Inferior parietal cortex (tissue), 1 donor: Measurements from ENCODE around the gene RTN4R.

Experiments
- DNase-seq: peaks from one replicate; pipeline ENCODE4 v3.0.0-alpha.2; 2016; ENCODE audit errors: extremely low spot score

Gene RTN4R

GRCh38 chr22:20229916-20230775 lies 38.0 kb downstream of the RTN4R start:
- no peak for DNase-seq

GRCh38 chr22:20228939-20229272 lies 39.2 kb downstream of the RTN4R start:
- no peak for DNase-seq

GRCh38 chr22:20228055-20228938 lies 39.8 kb downstream of the RTN4R start:
- DNase-seq = no peak

- no peak for DNase-seq
Observed at GRCh38 chr22:20227363-20227762, 40.8 kb downstream of the RTN4R start.

GRCh38 chr22:20226760-20227350 lies 41.3 kb downstream of the RTN4R start:
- no peak for DNase-seq

- no peak for DNase-seq
Observed at GRCh38 chr22:20226077-20226716, 41.9 kb downstream of the RTN4R start.

- DNase-seq = no peak
Observed at GRCh38 chr22:20225693-20225966, 42.5 kb downstream of the RTN4R start.

GRCh38 chr22:20224917-20225692 lies 43.0 kb downstream of the RTN4R start:
- no peak for DNase-seq

- DNase-seq = no peak
Observed at GRCh38 chr22:20224256-20224626, 43.9 kb downstream of the RTN4R start.

GRCh38 chr22:20223421-20224255 lies 44.5 kb downstream of the RTN4R start:
- no peak for DNase-seq

- no peak for DNase-seq
Observed at GRCh38 chr22:20222764-20223420, 45.2 kb downstream of the RTN4R start.

GRCh38 chr22:20221421-20222340 lies 46.4 kb downstream of the RTN4R start:
- DNase-seq = no peak

GRCh38 chr22:20220629-20221026 lies 47.5 kb downstream of the RTN4R start:
- no peak for DNase-seq

- no peak for DNase-seq
Observed at GRCh38 chr22:20219667-20220628, 48.2 kb downstream of the RTN4R start.

GRCh38 chr22:20218987-20219386 lies 49.1 kb downstream of the RTN4R start:
- no peak for DNase-seq

- DNase-seq = no peak
Observed at GRCh38 chr22:20218326-20218872, 49.7 kb downstream of the RTN4R start.

- DNase-seq = no peak
Observed at GRCh38 chr22:20217563-20217962, 50.6 kb downstream of the RTN4R start.
